ENCODE measurements around the gene ASGR1.

Gene ASGR1

GRCh38 chr17:7179317-7180254 lies at the start of gene ASGR1:
ASGR1 (minus strand) TSS chr17:7179370; CDS start chr17:7178563, 807 bp downstream.
- Histone ChIP-seq H3K4me3 (no peak within 1 kb of the TSS), H3K27ac (no peak within 1 kb of the TSS)

GRCh38 chr17:7228920-7229319 lies 49.8 kb upstream of the ASGR1 start:
- Histone ChIP-seq H3K27ac (peak overlapping the region in 5 of 21 experiments; percentile 1 to 44 (median 6)), H3K4me3 (no peak overlapping the region)

- peak overlapping the region in 5 of 21 experiments; percentile 35 to 65 (median 51) for H3K27ac ChIP-seq
Measured at GRCh38 chr17:7226721-7227710, 47.8 kb upstream of the ASGR1 start.

GRCh38 chr17:7225711-7226331 lies 46.7 kb upstream of the ASGR1 start:
- Histone ChIP-seq H3K27ac (peak overlapping the region in 2 of 21 experiments; percentile 19 to 55), H3K4me3 (no peak overlapping the region)

More at GRCh38 chr17:7226721-7227710, 47.8 kb upstream of the ASGR1 start:
- no peak overlapping the region for H3K4me3 ChIP-seq

GRCh38 chr17:7224661-7225111 lies 45.5 kb upstream of the ASGR1 start:
- Histone ChIP-seq H3K27ac (peak overlapping the region in 1 of 21 experiments; percentile 16), H3K4me3 (no peak overlapping the region)

- H3K4me3 ChIP-seq = no peak overlapping the region
- H3K27ac ChIP-seq = peak overlapping the region in 1 of 21 experiments; percentile 15
Measured at GRCh38 chr17:7224110-7224509, 44.9 kb upstream of the ASGR1 start.

GRCh38 chr17:7223375-7223774 lies 44.2 kb upstream of the ASGR1 start:
- peak overlapping the region in 1 of 21 experiments; percentile 33 for H3K27ac ChIP-seq
- H3K4me3 ChIP-seq = no peak overlapping the region

GRCh38 chr17:7222972-7223292 lies 43.8 kb upstream of the ASGR1 start:
- peak overlapping the region in 2 of 21 experiments; percentile 33 to 44 for H3K27ac ChIP-seq
- no peak overlapping the region for H3K4me3 ChIP-seq

GRCh38 chr17:7222093-7222971 lies 43.2 kb upstream of the ASGR1 start:
- peak overlapping the region in 3 of 21 experiments; percentile 44 to 98 (median 95) for H3K27ac ChIP-seq
- no peak overlapping the region for H3K4me3 ChIP-seq

GRCh38 chr17:7221278-7222092 lies 42.3 kb upstream of the ASGR1 start:
- H3K4me3 ChIP-seq = peak overlapping the region in 1 of 7 experiments; percentile 68
- peak overlapping the region in 15 of 21 experiments; percentile 30 to 99 (median 95) for H3K27ac ChIP-seq

GRCh38 chr17:7220593-7221277 lies 41.6 kb upstream of the ASGR1 start:
- H3K27ac ChIP-seq = peak overlapping the region; percentile 79 to 99 (median 95)
- peak overlapping the region; percentile 47 to 95 (median 79) for H3K4me3 ChIP-seq

- H3K27ac ChIP-seq = peak within 1 kb of the TSS; percentile 79 to 99 (median 95)
- peak within 1 kb of the TSS; percentile 47 to 95 (median 79) for H3K4me3 ChIP-seq
Measured at GRCh38 chr17:7219812-7220592, 40.8 kb upstream of the ASGR1 start, which contains the start of the genes ACADVL and DLG4. ACADVL (plus strand) TSS chr17:7219938; CDS start chr17:7219985, 47 bp downstream. DLG4 (minus strand) TSS chr17:7219836.

GRCh38 chr17:7219229-7219811 lies 40.1 kb upstream of the ASGR1 start:
- peak overlapping the region in 20 of 21 experiments; percentile 81 to 99 (median 96) for H3K27ac ChIP-seq
- H3K4me3 ChIP-seq = peak overlapping the region; percentile 47 to 95 (median 79)

- Histone ChIP-seq H3K4me3 (no peak overlapping the region), H3K27ac (peak overlapping the region in 10 of 21 experiments; percentile 17 to 98 (median 95))
Measured at GRCh38 chr17:7218758-7219157, 39.6 kb upstream of the ASGR1 start.

- H3K27ac ChIP-seq = peak overlapping the region in 16 of 21 experiments; percentile 8 to 97 (median 76)
Measured at GRCh38 chr17:7218166-7218565, 39.0 kb upstream of the ASGR1 start.

More at GRCh38 chr17:7218166-7218565, 39.0 kb upstream of the ASGR1 start:
- peak overlapping the region in 1 of 7 experiments; percentile 38 for H3K4me3 ChIP-seq
